GM18870 (cell line): ENCODE data around the gene LIPT2.
A peak's percentile ranks its signal among the peaks of the same experiment; 100 is the strongest.

Source experiments
- ATAC-seq: cut with Tn5 transposase; IDR thresholded peaks from one replicate; pipeline ENCODE4 v1.9.1; 2021; ENCODE audit warnings: moderate library complexity; ENCODE audit not compliant: unreplicated experiment

LIPT2 gene

GRCh38 chr11:74504100-74504691 lies 10.7 kb upstream of the LIPT2 start:
- ATAC-seq, result no peak

GRCh38 chr11:74494916-74495315 lies 1.4 kb upstream of the LIPT2 start:
- ATAC-seq, result no peak

- peak; percentile 3 for ATAC-seq
Measured at GRCh38 chr11:74493791-74494630, 487 bp upstream of the LIPT2 start.

GRCh38 chr11:74492084-74492483 lies 1.4 kb downstream of the LIPT2 start:
- ATAC-seq, result no peak

- no peak for ATAC-seq
Measured at GRCh38 chr11:74490941-74491340, 2.6 kb downstream of the LIPT2 start.

- no peak for ATAC-seq
Measured at GRCh38 chr11:74487875-74488274, 5.6 kb downstream of the LIPT2 start.

- no peak for ATAC-seq
Measured at GRCh38 chr11:74485868-74486267, 7.7 kb downstream of the LIPT2 start.

GRCh38 chr11:74480688-74481417 lies 12.7 kb downstream of the LIPT2 start:
- ATAC-seq, result no peak

- ATAC-seq, result no peak
Measured at GRCh38 chr11:74479732-74480123, 13.8 kb downstream of the LIPT2 start.

GRCh38 chr11:74478877-74479731 lies 14.4 kb downstream of the LIPT2 start:
- no peak for ATAC-seq

- ATAC-seq, result no peak
Measured at GRCh38 chr11:74476536-74476935, 17.0 kb downstream of the LIPT2 start.

GRCh38 chr11:74474316-74474715 lies 19.2 kb downstream of the LIPT2 start:
- ATAC-seq, result no peak

GRCh38 chr11:74473382-74474173 lies 19.9 kb downstream of the LIPT2 start:
- no peak for ATAC-seq

- no peak for ATAC-seq
Measured at GRCh38 chr11:74471668-74472429, 21.7 kb downstream of the LIPT2 start.

- no peak for ATAC-seq
Measured at GRCh38 chr11:74471037-74471436, 22.5 kb downstream of the LIPT2 start.

- ATAC-seq, result no peak
Measured at GRCh38 chr11:74470526-74470925, 23.0 kb downstream of the LIPT2 start.

- ATAC-seq, result no peak
Measured at GRCh38 chr11:74468936-74469335, 24.6 kb downstream of the LIPT2 start.

GRCh38 chr11:74468521-74468920 lies 25.0 kb downstream of the LIPT2 start:
- no peak for ATAC-seq

GRCh38 chr11:74468058-74468457 lies 25.5 kb downstream of the LIPT2 start:
- no peak for ATAC-seq
